ENCODE measurements around the gene SCYGR4.

GRCh38 chr2:227623226-227623625, 5.9 kb downstream of the SCYGR4 start:
- TF ChIP-seq, protein P1, sequence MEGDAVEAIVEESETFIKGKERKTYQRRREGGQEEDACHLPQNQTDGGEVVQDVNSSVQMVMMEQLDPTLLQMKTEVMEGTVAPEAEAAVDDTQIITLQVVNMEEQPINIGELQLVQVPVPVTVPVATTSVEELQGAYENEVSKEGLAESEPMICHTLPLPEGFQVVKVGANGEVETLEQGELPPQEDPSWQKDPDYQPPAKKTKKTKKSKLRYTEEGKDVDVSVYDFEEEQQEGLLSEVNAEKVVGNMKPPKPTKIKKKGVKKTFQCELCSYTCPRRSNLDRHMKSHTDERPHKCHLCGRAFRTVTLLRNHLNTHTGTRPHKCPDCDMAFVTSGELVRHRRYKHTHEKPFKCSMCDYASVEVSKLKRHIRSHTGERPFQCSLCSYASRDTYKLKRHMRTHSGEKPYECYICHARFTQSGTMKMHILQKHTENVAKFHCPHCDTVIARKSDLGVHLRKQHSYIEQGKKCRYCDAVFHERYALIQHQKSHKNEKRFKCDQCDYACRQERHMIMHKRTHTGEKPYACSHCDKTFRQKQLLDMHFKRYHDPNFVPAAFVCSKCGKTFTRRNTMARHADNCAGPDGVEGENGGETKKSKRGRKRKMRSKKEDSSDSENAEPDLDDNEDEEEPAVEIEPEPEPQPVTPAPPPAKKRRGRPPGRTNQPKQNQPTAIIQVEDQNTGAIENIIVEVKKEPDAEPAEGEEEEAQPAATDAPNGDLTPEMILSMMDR (IDR thresholded peaks at IDR 0.05), result no peak
- TF ChIP-seq POLR2A (IDR thresholded peaks at IDR 0.05) (no peak), EP300 (IDR thresholded peaks at IDR 0.05) (no peak), POLR2AphosphoS5 (IDR thresholded peaks at IDR 0.05) (no peak)

Data from upper lobe of left lung (tissue), 4 donors.